GM12878 (cell line): ENCODE results near the gene ZP4.

ENCODE experiments used
- CEBPZ ChIP-seq: fragments of 150-350 bp; IDR thresholded peaks from 2 replicates; pipeline ENCODE4 v1.6.1; 2016; ENCODE audit warnings: low read depth, low read length
- E2F8 ChIP-seq: fragments of 450-650 bp; IDR thresholded peaks from 2 replicates; pipeline ENCODE4 v1.6.1; 2018; ENCODE audit warnings: mild to moderate bottlenecking, low read depth, moderate library complexity; ENCODE audit not compliant: partially characterized antibody
- EZH2 ChIP-seq: IDR thresholded peaks from 2 replicates; pipeline ENCODE4 v1.6.1; 2012; ENCODE audit warnings: low read depth, mild to moderate bottlenecking, control low read depth, inconsistent platforms, low read length, borderline replicate concordance; ENCODE audit not compliant: control insufficient read depth
- POLR2AphosphoS5 ChIP-seq: IDR thresholded peaks from 2 replicates; pipeline ENCODE4 v1.6.1; 2011; ENCODE audit warnings: mild to moderate bottlenecking, low read length, inconsistent platforms
- SKIL ChIP-seq: fragments of 450-650 bp; IDR thresholded peaks from 2 replicates; pipeline ENCODE4 v1.6.1; 2017; ENCODE audit warnings: mild to moderate bottlenecking, low read depth, inconsistent platforms; ENCODE audit not compliant: poor library complexity, severe bottlenecking

DNA sequence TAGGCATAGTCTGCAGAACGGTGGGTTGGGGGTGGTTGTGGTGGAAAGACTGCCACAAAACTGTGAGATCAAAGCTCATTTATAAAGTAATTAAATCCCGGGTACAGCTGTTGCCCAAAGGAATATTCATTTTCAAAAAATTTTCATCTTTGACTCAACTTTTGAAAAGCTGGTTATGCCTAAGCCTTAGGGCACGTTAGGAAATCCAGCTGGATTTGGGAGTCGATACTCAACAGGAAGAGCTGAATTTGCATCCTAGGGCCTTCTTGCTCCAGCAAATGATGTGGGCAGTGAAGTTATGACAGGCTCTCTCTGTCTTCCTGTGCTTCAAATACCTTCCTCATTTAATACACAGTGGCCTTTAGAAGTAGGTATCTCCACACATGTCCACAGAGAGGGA, 31.7 kb downstream of the ZP4 start:
- no peak for TF ChIP-seq E2F8
- TF ChIP-seq EZH2, result no peak
- no peak for TF ChIP-seq SKIL
- TF ChIP-seq POLR2AphosphoS5, result no peak
- no peak for TF ChIP-seq CEBPZ
